ENCODE measurements around the gene SORCS2.

GRCh38 chr4:7447236-7447635 lies 254.9 kb downstream of the SORCS2 start:
- TF ChIP-seq, protein P1, sequence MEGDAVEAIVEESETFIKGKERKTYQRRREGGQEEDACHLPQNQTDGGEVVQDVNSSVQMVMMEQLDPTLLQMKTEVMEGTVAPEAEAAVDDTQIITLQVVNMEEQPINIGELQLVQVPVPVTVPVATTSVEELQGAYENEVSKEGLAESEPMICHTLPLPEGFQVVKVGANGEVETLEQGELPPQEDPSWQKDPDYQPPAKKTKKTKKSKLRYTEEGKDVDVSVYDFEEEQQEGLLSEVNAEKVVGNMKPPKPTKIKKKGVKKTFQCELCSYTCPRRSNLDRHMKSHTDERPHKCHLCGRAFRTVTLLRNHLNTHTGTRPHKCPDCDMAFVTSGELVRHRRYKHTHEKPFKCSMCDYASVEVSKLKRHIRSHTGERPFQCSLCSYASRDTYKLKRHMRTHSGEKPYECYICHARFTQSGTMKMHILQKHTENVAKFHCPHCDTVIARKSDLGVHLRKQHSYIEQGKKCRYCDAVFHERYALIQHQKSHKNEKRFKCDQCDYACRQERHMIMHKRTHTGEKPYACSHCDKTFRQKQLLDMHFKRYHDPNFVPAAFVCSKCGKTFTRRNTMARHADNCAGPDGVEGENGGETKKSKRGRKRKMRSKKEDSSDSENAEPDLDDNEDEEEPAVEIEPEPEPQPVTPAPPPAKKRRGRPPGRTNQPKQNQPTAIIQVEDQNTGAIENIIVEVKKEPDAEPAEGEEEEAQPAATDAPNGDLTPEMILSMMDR (IDR thresholded peaks at IDR 0.05; ENCODE audit: low read depth, low read length): no peak
- no peak for TF ChIP-seq POLR2A (IDR thresholded peaks at IDR 0.05; ENCODE audit: extremely low read depth, insufficient read length)
- no peak for TF ChIP-seq MAX (IDR thresholded peaks at IDR 0.05; ENCODE audit: low read depth, low read length)
- TF ChIP-seq MYC (IDR thresholded peaks at IDR 0.05; ENCODE audit: low read depth, low read length): no peak
